Neural cell (in vitro differentiated cells): ENCODE data around the gene DNAJA1. TPM values are rescaled to one million over a fixed set of nuclear protein-coding genes. Genes with fewer than 3 reads are reported as not detected.

ENCODE experiments used
- H2AFZ ChIP-seq: fragments of 200-600, 300-800 bp; sonication (generic), shearing (Covaris generic); 2 replicates; pipeline ENCODE4 v1.6.0; 2014; ENCODE audit warnings: low read depth, mild to moderate bottlenecking, antibody characterized with exemption, low read length, moderate library complexity
- H3F3A ChIP-seq: fragments of 200-600 bp; shearing (Covaris generic); 2 replicates; pipeline ENCODE4 v1.6.1; 2016; ENCODE audit warnings: mild to moderate bottlenecking, moderate library complexity, mixed read lengths, antibody characterized with exemption, low read length; ENCODE audit not compliant: insufficient read depth, poor library complexity, severe bottlenecking
- H3K27ac ChIP-seq: fragments of 200-600, 300-800 bp; sonication (generic), shearing (Covaris generic); 2 replicates; pipeline ENCODE4 v1.5.1; 2014; ENCODE audit warnings: mild to moderate bottlenecking, low read length, moderate library complexity
- H3K27me3 ChIP-seq: fragments of 300-800, 200-600 bp; sonication (generic), shearing (Covaris generic); 2 replicates; pipeline ENCODE4 v1.6.0; 2014; ENCODE audit warnings: mild to moderate bottlenecking, low read depth, low read length, moderate library complexity; ENCODE audit not compliant: insufficient read depth
- H3K36me3 ChIP-seq: fragments of 300-800, 200-600 bp; sonication (generic), shearing (Covaris generic); 2 replicates; pipeline ENCODE4 v1.5.1; 2014; ENCODE audit warnings: mild to moderate bottlenecking, antibody characterized with exemption, low read length, moderate library complexity; ENCODE audit not compliant: insufficient read depth
- H3K4me2 ChIP-seq: fragments of 300-800, 200-600 bp; sonication (generic), shearing (Covaris generic); 2 replicates; pipeline ENCODE4 v1.6.0; 2014; ENCODE audit warnings: mild to moderate bottlenecking, low read length
- H3K4me3 ChIP-seq: fragments of 300-800, 200-600 bp; sonication (generic), shearing (Covaris generic); 2 replicates; pipeline ENCODE4 v1.5.1; 2014; ENCODE audit warnings: mild to moderate bottlenecking, low read length, moderate library complexity
- H3K79me2 ChIP-seq: fragments of 200-600 bp; shearing (Covaris generic); replicated peaks from 2 replicates; pipeline ENCODE4 v1.6.0; 2014; ENCODE audit warnings: mild to moderate bottlenecking, low read length, moderate library complexity; ENCODE audit not compliant: insufficient read depth
- H3K9ac ChIP-seq: fragments of 300-800, 200-600 bp; sonication (generic), shearing (Covaris generic); 2 replicates; pipeline ENCODE4 v1.6.1; 2016; ENCODE audit warnings: mild to moderate bottlenecking, low read length, mixed read lengths
- H3K9me2 ChIP-seq: fragments of 200-600 bp; shearing (Covaris generic); 2 replicates; pipeline ENCODE4 v1.6.1; 2016; ENCODE audit warnings: mild to moderate bottlenecking, low read length, mixed read lengths; ENCODE audit not compliant: insufficient read depth
- H3K9me3 ChIP-seq: fragments of 200-600, 300-800 bp; sonication (generic), shearing (Covaris generic); 2 replicates; pipeline ENCODE4 v1.6.1; 2016; ENCODE audit warnings: mild to moderate bottlenecking, mixed run types, low read length, moderate library complexity, mixed read lengths
- H4K20me1 ChIP-seq: fragments of 200-600 bp; shearing (Covaris generic); 2 replicates; pipeline ENCODE4 v1.6.1; 2016; ENCODE audit warnings: mild to moderate bottlenecking, mixed run types; ENCODE audit not compliant: insufficient read depth
- CTCF ChIP-seq: fragments of 450-650 bp; IDR thresholded peaks from 2 replicates; pipeline ENCODE4 v1.5.1; 2014; ENCODE audit warnings: antibody characterized with exemption, mild to moderate bottlenecking, moderate library complexity; ENCODE audit not compliant: poor library complexity, severe bottlenecking
- EP300 ChIP-seq: fragments of 450-650 bp; conservative IDR thresholded peaks from 2 replicates; pipeline ENCODE4 v1.6.1; 2014; ENCODE audit warnings: antibody characterized with exemption, mild to moderate bottlenecking, moderate library complexity; ENCODE audit not compliant: poor library complexity, severe bottlenecking
- EZH2 ChIP-seq: fragments of 200-600, 300-800 bp; shearing (Covaris generic), sonication (generic); IDR thresholded peaks from 2 replicates; pipeline ENCODE4 v1.6.1; 2014; ENCODE audit warnings: antibody characterized with exemption, low read length, borderline replicate concordance, mild to moderate bottlenecking; ENCODE audit not compliant: insufficient read depth, poor library complexity, severe bottlenecking
- MXI1 ChIP-seq: fragments of 450-650 bp; conservative IDR thresholded peaks from 2 replicates; pipeline ENCODE4 v1.6.1; 2014; ENCODE audit warnings: antibody characterized with exemption, mild to moderate bottlenecking; ENCODE audit not compliant: poor library complexity, severe bottlenecking
- POLR2AphosphoS5 ChIP-seq: IDR thresholded peaks from 2 replicates; pipeline ENCODE4 v1.6.1; 2012
- RAD21 ChIP-seq: fragments of 450-650 bp; conservative IDR thresholded peaks from 2 replicates; pipeline ENCODE4 v1.6.1; 2014; ENCODE audit warnings: antibody characterized with exemption, mild to moderate bottlenecking, moderate library complexity
- REST ChIP-seq: IDR thresholded peaks from 2 replicates; pipeline ENCODE4 v1.6.1; 2012; ENCODE audit warnings: borderline replicate concordance
- TAF1 ChIP-seq: IDR thresholded peaks from 2 replicates; pipeline ENCODE4 v1.6.1; 2012; ENCODE audit warnings: low read depth
- polyA plus RNA-seq: library from polyadenylated mRNA; depleted of rRNA; stranded (reverse); fragments of >200 nt; gene quantifications from 2 replicates; pipeline ENCODE4 v1.2.3, GENCODE V29; 2014

DNAJA1 gene
- polyA plus RNA-seq, 1 donor from 2014 or later = 547 TPM

- H3K36me3 ChIP-seq = peaks cover 5% of the 10 kb centered on the region
- H3K9me2 ChIP-seq = no peaks in the 10 kb centered on the region
- no peaks in the 10 kb centered on the region for H3F3A ChIP-seq
- H3K4me3 ChIP-seq = no peak overlapping the region
- no peak overlapping the region for H3K9ac ChIP-seq
- no peak for TF ChIP-seq REST
- TF ChIP-seq POLR2AphosphoS5 = peak; percentile 2
- H3K27ac ChIP-seq = no peak overlapping the region
- no peaks in the 10 kb centered on the region for H3K27me3 ChIP-seq
- no peak overlapping the region for H3K4me2 ChIP-seq
- H4K20me1 ChIP-seq = no peaks in the 10 kb centered on the region
- no peaks in the 10 kb centered on the region for H3K9me3 ChIP-seq
- no peaks in the 10 kb centered on the region for H3K79me2 ChIP-seq
- H2AFZ ChIP-seq = no peak overlapping the region
Measured at GRCh38 chr9:33041432-33042188, 16.5 kb downstream of the DNAJA1 start.

GRCh38 chr9:33042473-33042872 lies 17.4 kb downstream of the DNAJA1 start:
- H3K9me3 ChIP-seq = no peaks in the 10 kb centered on the region
- no peaks in the 10 kb centered on the region for H3F3A ChIP-seq
- no peaks in the 10 kb centered on the region for H3K36me3 ChIP-seq
- TF ChIP-seq REST (no peak), CTCF (no peak), EZH2 (no peak), RAD21 (no peak), POLR2AphosphoS5 (no peak), EP300 (no peak), MXI1 (no peak), TAF1 (no peak)
- H3K79me2 ChIP-seq = no peaks in the 10 kb centered on the region
- no peak overlapping the region for H3K4me3 ChIP-seq
- H4K20me1 ChIP-seq = no peaks in the 10 kb centered on the region
- no peaks in the 10 kb centered on the region for H3K9me2 ChIP-seq
- H3K27ac ChIP-seq = no peak overlapping the region
- no peaks in the 10 kb centered on the region for H3K27me3 ChIP-seq
- H3K4me2 ChIP-seq = no peak overlapping the region
- H2AFZ ChIP-seq = no peak overlapping the region
- no peak overlapping the region for H3K9ac ChIP-seq
